Right forelimb (tissue), 1 donor: Measurements from ENCODE around the gene SH2D2A.
A peak's percentile ranks its signal among the peaks of the same experiment; 100 is the strongest.

Experiments
- DNase-seq: peaks from one replicate; pipeline ENCODE4 v3.0.0-alpha.2; 2018

Gene SH2D2A

GRCh38 chr1:156847591-156848460, 31.2 kb upstream of the SH2D2A start:
- no peak for DNase-seq

DNA sequence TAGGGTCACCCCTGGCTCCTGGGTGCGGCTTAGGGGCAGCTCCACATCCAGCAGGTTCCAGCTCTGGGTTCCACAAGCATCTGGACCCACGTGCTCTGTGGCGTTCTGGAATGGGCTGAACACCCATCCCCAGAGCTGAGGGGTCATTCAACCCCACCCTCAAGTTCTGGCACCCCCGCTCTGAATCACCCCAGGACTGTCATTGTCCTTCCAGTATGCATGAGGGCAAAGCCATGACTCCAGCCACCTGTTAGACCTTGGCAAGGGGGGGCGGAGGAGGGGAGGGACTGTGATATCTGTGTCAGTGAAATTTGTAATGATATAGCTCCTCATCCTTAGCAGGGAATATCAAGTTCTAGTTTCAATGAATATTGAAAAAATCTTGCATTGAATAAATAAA, 30.0 kb upstream of the SH2D2A start:
- no peak for DNase-seq

DNA sequence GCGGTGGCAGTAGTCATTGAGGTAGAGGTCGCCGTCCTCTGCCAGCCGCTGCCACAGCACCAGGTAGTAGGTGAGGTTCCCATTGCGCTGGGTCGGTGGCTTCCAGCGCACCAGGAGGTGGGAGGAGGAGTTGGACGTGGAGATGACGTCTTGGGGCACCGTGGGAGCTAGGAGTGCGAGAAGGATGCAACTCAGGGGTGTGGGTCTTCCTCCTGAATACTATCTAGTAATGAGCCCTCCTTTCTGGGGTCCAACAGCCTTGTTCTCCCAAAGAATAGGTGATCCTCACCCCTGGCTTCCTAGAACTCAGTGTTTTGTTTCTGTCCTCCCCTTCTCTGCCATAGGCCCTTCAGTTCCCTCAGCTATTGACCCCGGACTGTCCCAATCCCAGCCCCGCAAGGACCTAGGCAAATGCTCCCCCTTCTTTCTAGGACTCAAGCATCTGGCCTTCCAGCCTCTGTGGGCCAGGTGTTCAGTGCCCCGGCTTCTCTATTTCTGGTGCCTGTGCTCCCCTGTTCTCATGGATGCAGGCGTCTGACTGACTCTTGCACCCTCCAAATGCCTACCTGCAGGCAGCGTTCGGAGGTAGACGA, 29.4 kb upstream of the SH2D2A start:
- no peak for DNase-seq

DNA sequence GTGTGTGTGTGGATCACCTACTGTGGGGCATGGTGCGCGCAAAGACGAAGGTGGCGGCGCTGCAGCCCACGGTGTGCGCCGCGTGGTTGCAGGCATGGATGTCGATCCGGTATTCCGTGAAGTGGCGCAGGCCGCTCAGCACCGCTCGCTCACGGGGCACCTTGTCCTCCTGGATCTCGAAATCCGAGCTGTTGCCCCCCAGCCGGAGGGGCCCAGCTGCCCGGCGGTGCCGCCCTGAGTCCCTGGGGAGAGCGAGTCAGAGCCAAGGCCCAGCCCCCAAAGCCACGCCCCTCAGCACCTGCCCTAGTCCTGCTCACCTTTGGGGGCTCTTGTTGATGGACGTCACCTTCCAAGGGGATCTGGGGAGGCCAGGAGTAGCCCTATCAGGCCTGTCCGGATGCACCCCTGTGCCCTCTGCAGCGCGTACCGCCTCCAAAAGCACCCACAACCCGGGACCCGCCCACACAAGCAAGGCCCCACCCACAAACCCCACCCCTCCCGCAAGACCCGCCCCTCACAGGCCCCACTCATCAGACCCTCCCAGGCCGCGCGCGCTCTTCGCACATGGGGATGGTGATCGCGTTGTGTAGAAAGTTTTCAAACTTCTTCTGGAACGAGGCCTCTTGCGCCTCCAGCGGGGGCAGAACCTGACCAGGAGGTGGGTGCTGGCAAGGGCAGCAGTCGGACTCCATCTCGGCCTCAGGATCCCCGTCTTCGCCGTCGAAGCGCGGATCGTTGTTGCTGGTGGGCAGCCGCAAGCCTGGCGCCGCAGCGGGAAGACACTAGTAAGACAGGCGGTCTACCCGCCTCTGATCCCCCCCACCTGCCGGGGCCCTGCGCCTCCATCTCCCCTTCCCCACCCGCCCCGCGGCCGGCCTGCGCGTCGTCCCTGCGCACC, 28.7 kb upstream of the SH2D2A start:
- DNase-seq: no peak

DNA sequence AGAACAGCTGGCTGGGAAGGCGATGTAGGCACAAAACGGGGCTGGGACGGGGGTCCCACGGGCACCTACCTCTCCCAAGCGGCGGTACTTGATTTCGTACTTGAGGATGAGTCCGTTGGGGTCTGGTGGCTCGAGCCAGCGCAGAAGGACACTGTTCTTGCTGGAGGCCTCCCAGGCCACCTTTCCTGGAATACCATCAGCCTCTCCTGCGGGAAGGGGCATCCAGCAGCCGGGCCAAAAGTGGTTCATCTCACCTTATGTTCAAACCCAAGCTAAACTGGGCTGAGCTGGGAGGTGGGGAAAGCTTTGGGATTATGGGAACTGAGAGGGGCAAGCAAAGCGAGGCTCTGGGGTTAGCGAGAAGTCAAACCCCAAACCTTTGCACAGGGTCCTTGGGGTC, 28.0 kb upstream of the SH2D2A start:
- peak; percentile 12 for DNase-seq

GRCh38 chr1:156844102-156844501, 27.5 kb upstream of the SH2D2A start:
- DNase-seq: no peak

GRCh38 chr1:156842618-156843300, 26.1 kb upstream of the SH2D2A start:
- DNase-seq: peak; percentile 25

- peak; percentile 29 for DNase-seq
These were observed 24.7 kb upstream of the SH2D2A start for GRCh38 chr1:156841295-156841855.

- peak; percentile 37 for DNase-seq
These were observed 24.2 kb upstream of the SH2D2A start for GRCh38 chr1:156840898-156841279.

GRCh38 chr1:156840186-156840897, 23.7 kb upstream of the SH2D2A start:
- DNase-seq: peak; percentile 24

GRCh38 chr1:156839426-156840109, 22.9 kb upstream of the SH2D2A start:
- DNase-seq: peak; percentile 16

- DNase-seq: peak; percentile 51
These were observed 22.3 kb upstream of the SH2D2A start for GRCh38 chr1:156838972-156839371.

DNA sequence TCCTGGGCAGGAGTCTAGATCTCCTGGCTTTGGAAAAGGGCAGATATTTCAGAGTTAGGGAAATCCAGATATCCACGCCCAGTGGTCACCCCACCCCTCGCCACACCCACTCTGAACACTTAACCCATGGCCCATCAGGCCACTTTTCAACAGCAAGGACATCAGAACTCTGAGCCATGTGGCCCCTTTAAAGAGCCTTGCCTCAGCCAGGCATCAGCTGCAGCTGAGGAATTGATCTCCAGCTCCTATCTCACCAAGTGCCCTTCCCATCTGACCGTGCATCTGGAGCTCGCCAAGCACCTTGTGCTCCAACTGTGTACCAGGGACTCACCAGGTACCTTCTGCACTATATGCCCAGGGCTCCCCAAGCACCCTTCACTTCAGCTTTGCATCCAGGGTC, 20.2 kb upstream of the SH2D2A start:
- peak; percentile 24 for DNase-seq

DNA sequence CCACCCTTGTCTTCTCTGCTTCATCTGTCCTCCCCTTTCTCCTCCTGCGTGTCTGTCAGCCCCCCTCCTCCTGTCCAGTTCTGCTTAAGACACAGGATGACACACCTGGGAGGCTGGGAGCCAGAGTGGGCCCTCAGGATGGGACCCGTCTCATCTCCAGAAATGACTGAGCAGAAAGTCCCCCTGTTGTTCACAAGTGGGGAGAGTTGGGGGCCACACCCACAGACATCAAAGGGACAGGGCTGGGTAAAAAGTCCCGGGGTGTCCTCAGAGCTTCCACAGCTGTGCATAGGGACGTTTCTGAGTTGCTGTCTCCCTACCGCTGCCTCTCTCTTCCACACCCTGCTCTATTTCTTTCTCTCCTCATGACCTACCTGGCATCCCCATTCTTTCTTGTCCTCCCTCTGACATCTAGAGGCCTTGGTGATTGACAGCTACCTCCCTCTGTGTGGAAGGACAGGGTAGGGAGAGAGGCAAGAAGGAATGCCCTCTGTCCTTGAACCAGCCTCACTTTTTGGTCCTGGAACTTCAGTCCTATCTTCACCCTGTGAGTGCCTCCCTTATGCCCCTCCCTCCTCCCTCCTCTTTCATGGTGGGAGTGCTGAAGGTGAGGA, 19.5 kb upstream of the SH2D2A start:
- peak; percentile 17 for DNase-seq

DNA sequence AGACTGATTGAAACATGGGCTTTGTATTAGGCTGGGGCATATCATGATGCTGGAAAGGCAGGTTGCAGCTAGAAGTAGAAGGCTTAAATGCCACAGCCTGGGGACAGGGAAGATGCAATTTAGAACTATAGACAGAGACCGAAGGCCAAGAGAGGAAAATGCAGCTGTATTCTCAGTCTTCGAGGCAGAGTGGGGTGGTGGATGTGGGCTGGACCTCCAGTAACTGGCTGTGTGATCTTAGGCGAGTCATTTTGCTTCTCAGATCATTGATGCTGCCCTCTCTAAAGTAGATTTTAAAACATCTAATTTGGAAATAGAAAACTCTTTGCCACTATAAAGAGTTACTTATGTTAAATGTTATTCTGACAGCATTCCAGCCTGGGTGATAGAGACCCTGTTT, 17.7 kb upstream of the SH2D2A start:
- no peak for DNase-seq

- DNase-seq: peak; percentile 27
These were observed 17.0 kb upstream of the SH2D2A start for GRCh38 chr1:156833603-156834002.

DNA sequence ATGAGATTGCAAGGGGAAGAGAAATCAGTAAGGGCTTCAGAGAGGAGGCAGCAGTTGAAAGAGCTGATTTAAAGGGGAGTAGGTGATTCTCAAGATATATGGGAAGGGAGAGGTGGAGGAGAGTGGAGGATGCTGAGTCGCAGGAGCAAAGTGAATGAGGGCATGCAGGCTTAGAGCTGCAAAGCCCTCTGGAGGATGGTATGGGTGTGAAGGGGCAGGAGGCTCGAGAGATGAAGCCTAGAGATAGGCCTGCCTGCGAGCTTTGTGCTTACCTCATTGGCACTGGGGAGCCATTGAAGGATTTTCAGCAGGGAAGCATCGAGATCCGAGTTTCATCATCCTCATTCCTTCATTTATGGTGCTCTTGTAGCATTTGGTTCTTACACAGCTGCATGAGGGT, 15.8 kb upstream of the SH2D2A start:
- DNase-seq: no peak

DNA sequence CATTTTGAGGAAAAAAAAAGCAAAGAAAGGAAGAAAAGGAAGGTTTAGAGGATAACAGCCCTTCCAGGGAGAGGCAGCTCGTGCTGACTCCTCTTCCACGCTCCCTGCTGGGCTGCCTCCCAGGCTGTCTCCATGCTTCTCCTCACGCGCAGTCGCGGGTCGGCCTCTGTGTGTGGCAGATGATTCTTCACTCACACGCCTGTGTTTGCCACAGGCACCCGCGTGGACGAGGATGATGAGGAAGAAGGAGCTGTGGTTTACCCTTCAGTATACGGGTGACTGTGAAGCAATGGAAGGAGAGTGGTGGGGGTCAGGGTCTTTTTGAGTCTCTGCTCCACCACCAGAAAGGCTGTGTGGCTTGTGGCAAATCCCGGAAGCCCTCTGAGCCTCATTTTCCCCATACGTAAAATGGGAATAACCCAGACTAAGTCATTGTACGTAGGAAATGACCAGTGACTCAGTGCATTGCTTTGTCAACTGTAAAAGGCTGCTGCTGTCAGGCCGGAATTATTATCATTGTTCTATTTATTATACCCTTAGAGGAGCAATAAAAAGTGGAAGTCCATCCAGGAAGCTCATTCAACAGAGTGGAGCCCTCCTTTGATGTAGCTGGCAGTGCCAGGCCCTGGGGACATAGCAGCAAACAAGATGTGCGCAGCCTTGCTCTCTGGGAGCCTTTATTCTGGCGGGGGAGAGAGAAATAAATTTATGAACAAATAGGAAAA, 11.9 kb upstream of the SH2D2A start:
- DNase-seq: no peak

DNA sequence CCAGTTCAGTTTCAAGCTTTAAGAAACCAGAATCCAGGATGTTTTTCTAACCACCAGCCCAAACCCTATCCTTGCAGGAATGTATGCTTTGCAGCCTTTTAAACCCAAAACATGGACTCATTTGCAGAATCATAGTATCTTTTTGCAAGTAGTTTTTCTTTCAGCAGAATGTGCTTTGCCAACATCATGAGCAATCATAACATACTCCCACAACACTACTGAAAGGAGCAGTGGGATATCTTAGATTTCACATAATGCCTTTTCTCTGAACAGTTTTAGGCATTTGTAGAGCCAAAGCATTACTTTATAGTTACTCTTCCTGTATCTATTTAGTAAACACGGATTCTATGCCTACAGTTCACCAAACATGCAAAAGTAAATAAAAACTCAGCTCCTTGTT, 10.0 kb upstream of the SH2D2A start:
- DNase-seq: no peak

DNA sequence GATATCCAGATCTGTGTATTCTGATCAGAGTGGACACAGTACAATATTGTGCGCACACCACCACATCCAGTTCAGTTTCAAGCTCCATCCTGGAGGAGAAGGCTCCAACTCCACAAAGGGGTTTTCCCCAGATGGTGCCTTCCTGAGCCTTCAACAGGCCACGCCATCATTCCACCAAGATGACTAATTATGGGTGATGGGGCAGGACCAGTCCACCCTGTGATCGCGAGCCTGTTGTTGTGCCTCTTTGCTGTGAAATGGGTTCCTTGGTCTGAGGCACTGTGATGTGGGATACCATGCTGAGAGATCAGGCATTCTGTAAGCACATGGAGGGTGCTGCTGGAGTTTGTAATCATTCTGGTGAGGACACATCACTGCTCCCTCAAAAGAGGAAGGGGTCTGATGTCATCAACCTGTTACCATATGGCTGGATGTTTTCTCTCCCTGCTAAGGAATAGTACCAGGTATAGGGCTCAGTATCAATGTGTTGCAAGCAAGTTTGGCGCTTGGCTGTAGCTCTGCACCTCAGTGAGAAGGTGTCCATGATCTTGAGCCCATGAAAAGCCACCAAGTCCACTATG, 6.7 kb upstream of the SH2D2A start:
- DNase-seq: peak; percentile 12
